Vagina (tissue), 2 donors: ENCODE data around the gene GOLGA8S. TPM values are rescaled to one million over a fixed set of nuclear protein-coding genes. Genes with fewer than 3 reads are reported as not detected.
"Not testable (repeated sequence)": the region's sequence is repeated elsewhere in the genome, so short reads cannot be mapped to it uniquely, and the experiment has no call there.

Experiments used
- DNase-seq, 2 donors: peaks; one replicate each; pipeline ENCODE4 v3.0.0-alpha.2; 2017; ENCODE audit errors: extremely low spot score in 2 of 2
- H3K27ac ChIP-seq: fragments of 200-600 bp; sonication (generic); one replicate; pipeline ENCODE4 v1.5.1; 2019
- H3K27me3 ChIP-seq: fragments of 200-600 bp; sonication (generic); one replicate; pipeline ENCODE4 v1.5.1; 2019
- H3K36me3 ChIP-seq, 2 donors: fragments of 200-600 bp; sonication (generic); one replicate each; pipeline ENCODE4 v1.5.1; 2017 to 2019
- H3K4me1 ChIP-seq: fragments of 200-600 bp; sonication (generic); one replicate; pipeline ENCODE4 v1.5.1; 2019
- H3K4me3 ChIP-seq, 2 donors: fragments of 200-600 bp; sonication (generic); 1 replicate in 1 of 2; 2 replicates in 1 of 2; pipeline ENCODE4 v1.5.1; 2016 to 2019
- H3K9me3 ChIP-seq: fragments of 200-600 bp; sonication (generic); one replicate; pipeline ENCODE4 v1.5.1; 2019
- POLR2A ChIP-seq, 2 donors: fragments of 450-650 bp; IDR thresholded peaks; one replicate each; pipeline ENCODE4 v1.6.1; 2017; ENCODE audit warnings: antibody characterized with exemption in 2 of 2, mild to moderate bottlenecking in 2 of 2, moderate library complexity in 2 of 2
- POLR2AphosphoS5 ChIP-seq, 2 donors: sonication (generic); formaldehyde crosslinking; IDR thresholded peaks; one replicate each; pipeline ENCODE4 v1.9.0; 2017; ENCODE audit warnings: antibody characterized with exemption in 2 of 2, mild to moderate bottlenecking in 2 of 2, low read depth in 1 of 2; ENCODE audit not compliant: insufficient read depth in 1 of 2
- intact Hi-C: fragments of 100-400 bp; cut with DNase I; formaldehyde crosslinking; loops from one replicate; pipeline ENCODE4 v1.15.1; 2023
- total RNA-seq: library from RNA; depleted of rRNA; stranded (reverse); fragments of >200 nt; gene quantifications from one replicate; pipeline ENCODE4 v1.2.3, GENCODE V29; 2016
- TF ChIP-seq, protein P1 (sequence below), 3 experiments: fragments of 450-650 bp in 2 of 3; fragments of 200-600 bp in 1 of 3; sonication (generic) in 1 of 3; IDR thresholded peaks; one replicate each; pipeline ENCODE4 v1.5.1; 2017 to 2019; ENCODE audit warnings: antibody characterized with exemption in 3 of 3, mild to moderate bottlenecking in 2 of 3, moderate library complexity in 2 of 3

GOLGA8S gene
- total RNA-seq, 1 donor from 2014 or later, result not detected

- DNase-seq, result no peak
- H3K27me3 ChIP-seq, result no peaks in the 10 kb centered on the region
Observed at GRCh38 chr15:23385886-23386430, 31.4 kb downstream of the GOLGA8S start.

DNA sequence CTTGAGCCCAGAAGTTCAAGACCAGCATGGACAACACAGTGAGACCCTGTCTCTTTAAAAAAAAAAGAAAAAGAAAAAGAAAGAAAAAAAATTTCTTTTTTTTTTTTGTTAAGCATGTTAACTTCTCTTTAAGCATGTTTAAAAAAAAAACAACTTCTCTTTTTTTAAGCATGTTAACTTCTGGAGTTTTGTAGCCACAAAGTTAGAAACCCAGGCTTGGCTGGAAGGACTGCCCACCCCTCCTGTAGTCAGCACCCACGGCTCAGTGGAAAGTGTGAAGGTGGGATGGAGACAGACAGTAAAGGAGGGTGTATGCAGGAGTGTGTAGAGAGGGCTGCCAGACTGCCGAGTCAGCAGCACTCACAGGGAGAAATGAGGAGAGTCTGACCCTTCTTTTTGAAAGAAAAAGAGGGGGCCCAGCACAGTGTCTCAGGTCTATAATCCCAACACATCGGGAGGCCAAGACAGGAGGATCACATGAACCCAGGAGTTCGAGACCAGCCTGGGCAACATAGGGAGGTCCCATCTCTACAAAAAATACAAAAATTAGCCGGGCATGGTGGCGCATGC is 33.2 kb downstream of the GOLGA8S start:
- no peak for DNase-seq
- intact Hi-C loops, result no loop called here
- H3K4me1 ChIP-seq, result no peaks in the 10 kb centered on the region
- no peaks in the 10 kb centered on the region for H3K27me3 ChIP-seq
- TF ChIP-seq POLR2A (IDR thresholded peaks at IDR 0.05) (no peak), POLR2AphosphoS5 (IDR thresholded peaks at IDR 0.05; ENCODE audit: insufficient read depth in 1 of 2, low read depth in 1 of 2) (no peak)
- TF ChIP-seq, protein P1, sequence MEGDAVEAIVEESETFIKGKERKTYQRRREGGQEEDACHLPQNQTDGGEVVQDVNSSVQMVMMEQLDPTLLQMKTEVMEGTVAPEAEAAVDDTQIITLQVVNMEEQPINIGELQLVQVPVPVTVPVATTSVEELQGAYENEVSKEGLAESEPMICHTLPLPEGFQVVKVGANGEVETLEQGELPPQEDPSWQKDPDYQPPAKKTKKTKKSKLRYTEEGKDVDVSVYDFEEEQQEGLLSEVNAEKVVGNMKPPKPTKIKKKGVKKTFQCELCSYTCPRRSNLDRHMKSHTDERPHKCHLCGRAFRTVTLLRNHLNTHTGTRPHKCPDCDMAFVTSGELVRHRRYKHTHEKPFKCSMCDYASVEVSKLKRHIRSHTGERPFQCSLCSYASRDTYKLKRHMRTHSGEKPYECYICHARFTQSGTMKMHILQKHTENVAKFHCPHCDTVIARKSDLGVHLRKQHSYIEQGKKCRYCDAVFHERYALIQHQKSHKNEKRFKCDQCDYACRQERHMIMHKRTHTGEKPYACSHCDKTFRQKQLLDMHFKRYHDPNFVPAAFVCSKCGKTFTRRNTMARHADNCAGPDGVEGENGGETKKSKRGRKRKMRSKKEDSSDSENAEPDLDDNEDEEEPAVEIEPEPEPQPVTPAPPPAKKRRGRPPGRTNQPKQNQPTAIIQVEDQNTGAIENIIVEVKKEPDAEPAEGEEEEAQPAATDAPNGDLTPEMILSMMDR (IDR thresholded peaks at IDR 0.05), result no peak
- H3K9me3 ChIP-seq, result no peaks in the 10 kb centered on the region
- H3K36me3 ChIP-seq, result no peaks in the 10 kb centered on the region
- no peak overlapping the region for H3K4me3 ChIP-seq
- H3K27ac ChIP-seq, result no peak overlapping the region

More at GRCh38 chr15:23385886-23386430, 31.4 kb downstream of the GOLGA8S start:
- Histone ChIP-seq H3K27ac (no peak overlapping the region), H3K4me3 (no peak overlapping the region), H3K9me3 (no peaks in the 10 kb centered on the region), H3K4me1 (no peaks in the 10 kb centered on the region), H3K36me3 (no peaks in the 10 kb centered on the region)
- TF ChIP-seq POLR2A (IDR thresholded peaks at IDR 0.05) (no peak), POLR2AphosphoS5 (IDR thresholded peaks at IDR 0.05; ENCODE audit: insufficient read depth in 1 of 2, low read depth in 1 of 2) (no peak)
- TF ChIP-seq, protein P1 (IDR thresholded peaks at IDR 0.05), result no peak
- intact Hi-C loops, result no loop called here

- intact Hi-C loops, result no loop called here
- no peaks in the 10 kb centered on the region for H3K27me3 ChIP-seq
- no peak for DNase-seq
- H3K4me3 ChIP-seq, result no peak overlapping the region
- H3K9me3 ChIP-seq, result no peaks in the 10 kb centered on the region
- no peaks in the 10 kb centered on the region for H3K4me1 ChIP-seq
- TF ChIP-seq POLR2AphosphoS5 (IDR thresholded peaks at IDR 0.05; ENCODE audit: insufficient read depth in 1 of 2, low read depth in 1 of 2) (no peak), POLR2A (IDR thresholded peaks at IDR 0.05) (no peak)
- TF ChIP-seq, protein P1 (IDR thresholded peaks at IDR 0.05), result no peak
- H3K36me3 ChIP-seq, result no peaks in the 10 kb centered on the region
- H3K27ac ChIP-seq, result no peak overlapping the region
Observed at GRCh38 chr15:23395030-23395692, 40.6 kb downstream of the GOLGA8S start.

DNA sequence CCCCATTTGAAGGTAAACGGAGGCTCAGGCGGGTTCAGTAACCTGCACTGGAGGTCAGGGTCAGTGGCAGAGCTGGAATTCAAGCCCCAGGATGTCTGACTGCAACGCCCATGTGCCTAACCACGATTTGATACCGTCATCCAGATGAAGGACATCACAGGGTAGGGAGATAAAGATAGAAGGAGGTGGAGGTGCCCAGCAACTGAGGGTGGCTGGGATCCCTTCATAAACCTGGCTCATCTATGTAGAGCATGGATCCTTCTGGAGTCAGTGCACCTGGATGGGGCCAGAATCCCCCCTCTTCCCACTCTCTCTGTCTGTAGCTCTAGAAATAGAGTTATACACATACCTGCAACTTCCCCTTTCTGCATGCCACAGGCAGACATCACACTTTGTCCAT is 41.3 kb downstream of the GOLGA8S start:
- Histone ChIP-seq H3K4me3 (no peak overlapping the region), H3K27me3 (no peaks in the 10 kb centered on the region), H3K4me1 (no peaks in the 10 kb centered on the region), H3K36me3 (no peaks in the 10 kb centered on the region), H3K27ac (no peak overlapping the region), H3K9me3 (no peaks in the 10 kb centered on the region)
- TF ChIP-seq POLR2AphosphoS5 (IDR thresholded peaks at IDR 0.05; ENCODE audit: insufficient read depth in 1 of 2, low read depth in 1 of 2) (no peak), POLR2A (IDR thresholded peaks at IDR 0.05) (no peak)
- TF ChIP-seq, protein P1 (IDR thresholded peaks at IDR 0.05), result no peak
- intact Hi-C loops, result no loop called here
- no peak for DNase-seq

GRCh38 chr15:23397779-23398178 is 43.2 kb downstream of the GOLGA8S start:
- Histone ChIP-seq H3K27me3 (no peaks in the 10 kb centered on the region), H3K9me3 (no peaks in the 10 kb centered on the region), H3K4me3 (no peak overlapping the region), H3K27ac (no peak overlapping the region), H3K4me1 (no peaks in the 10 kb centered on the region), H3K36me3 (no peaks in the 10 kb centered on the region)
- TF ChIP-seq, protein P1 (IDR thresholded peaks at IDR 0.05), result no peak
- TF ChIP-seq POLR2A (IDR thresholded peaks at IDR 0.05) (no peak), POLR2AphosphoS5 (IDR thresholded peaks at IDR 0.05; ENCODE audit: insufficient read depth in 1 of 2, low read depth in 1 of 2) (no peak)
- intact Hi-C loops, result no loop called here
- DNase-seq, result no peak

- intact Hi-C loops, DNase-seq, H3K9me3 ChIP-seq, H3K27me3 ChIP-seq, H3K27ac ChIP-seq, H3K4me3 ChIP-seq, H3K4me1 ChIP-seq, H3K36me3 ChIP-seq: not testable (repeated sequence)
Observed at GRCh38 chr15:23398357-23398756, 43.8 kb downstream of the GOLGA8S start.

DNA sequence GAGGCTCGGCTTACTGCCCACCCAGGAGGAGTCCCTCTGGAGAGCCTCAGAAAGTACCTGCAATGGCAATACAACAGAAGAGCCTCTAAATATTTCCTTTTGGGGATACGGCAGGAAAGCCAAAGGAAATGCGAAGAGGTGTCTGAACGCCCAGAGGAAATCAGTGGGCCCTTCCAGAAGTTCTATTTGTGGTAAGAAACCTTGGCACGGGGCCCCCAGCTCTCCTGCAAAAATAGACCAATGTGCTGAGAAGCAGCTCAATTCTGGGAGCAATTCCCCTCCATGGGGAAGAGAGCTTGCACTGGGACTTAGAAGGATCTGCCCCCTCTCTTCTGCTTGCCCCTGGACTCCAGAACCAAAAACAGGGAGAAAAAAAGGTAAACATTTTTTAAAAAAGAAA is 44.7 kb downstream of the GOLGA8S start:
- intact Hi-C loops, H3K4me3 ChIP-seq, H3K9me3 ChIP-seq, H3K4me1 ChIP-seq, DNase-seq, H3K27ac ChIP-seq, H3K36me3 ChIP-seq, H3K27me3 ChIP-seq: not testable (repeated sequence)
